ENCODE measurements around the gene THRB. TPM values are rescaled to one million over a fixed set of nuclear protein-coding genes. Genes with fewer than 3 reads are reported as not detected.

The THRB gene
- polyA plus RNA-seq, 1 of the 3 experiments (the other 2 are of a cell fraction): 0.02 TPM

GRCh38 chr3:24199300-24199699 lies 295.4 kb downstream of the THRB start:
- ChIA-PET POLR2A (interaction anchor here (2.0 kb wide), 1 partner anchor 282 kb away, joined by 9 read pairs; the partner anchor contains the start of genes NKIRAS1 and RPL15), CTCF (interaction anchor here (1.2 to 2.3 kb wide), 4 partner anchors 8 to 39 kb away, joined by 4 to 8 read pairs (median 6); no protein-coding TSS in a partner anchor)
- Histone ChIP-seq H3K9ac (no peak overlapping the region), H3K27me3 (ENCODE audit: insufficient read depth) (no peaks in the 10 kb centered on the region), H3K4me3 (ENCODE audit: low read depth in 2 of 2, low read length in 1 of 2) (no peak overlapping the region), H4K20me1 (ENCODE audit: insufficient read depth) (no peaks in the 10 kb centered on the region), H3K4me1 (ENCODE audit: control insufficient read depth in 1 of 2, insufficient read depth in 2 of 2, low read depth in 1 of 2, low read length in 1 of 2) (peaks cover 8 to 34% of the 10 kb centered on the region in 2 experiments; a peak in 3 of 4 replicates), H3K9me2 (no peaks in the 10 kb centered on the region), H3K36me3 (replicated peaks in 1 of 2; ENCODE audit: control insufficient read depth in 1 of 2, insufficient read depth in 2 of 2, low read length in 1 of 2) (no peaks in the 10 kb centered on the region), H3K79me2 (ENCODE audit: insufficient read depth) (no peaks in the 10 kb centered on the region), H2AFZ (ENCODE audit: low read depth) (no peak overlapping the region), H3K4me2 (no peak overlapping the region), H3K9me3 (no peaks in the 10 kb centered on the region), H3K27ac (ENCODE audit: low read depth in 2 of 2, low read length in 1 of 2) (peak overlapping the region; percentile 58 to 98; a peak in 3 of 4 replicates), H3F3A (replicated peaks; ENCODE audit: insufficient read depth) (peaks cover 12% of the 10 kb centered on the region)
- WGBS (ENCODE audit: low lambda C conversion rate): 62% methylated on average over 2 of the region's 2 CpGs
- TF ChIP-seq SMC3 (IDR thresholded peaks at IDR 0.05; ENCODE audit: low read depth, low read length) (no peak), ELF1 (IDR thresholded peaks at IDR 0.05) (no peak), RFX5 (IDR thresholded peaks at IDR 0.05; ENCODE audit: low read length) (no peak), MAX (IDR thresholded peaks at IDR 0.05; ENCODE audit: low read depth) (no peak), CTCF (IDR thresholded peaks at IDR 0.05) (no peak), RCOR1 (IDR thresholded peaks at IDR 0.05; ENCODE audit: low read length) (peak; percentile 70), TCF12 (IDR thresholded peaks at IDR 0.05) (no peak), RAD21 (IDR thresholded peaks at IDR 0.05; ENCODE audit: low read length) (no peak; the same call in 1 of the 2 replicates), GABPA (IDR thresholded peaks at IDR 0.05; ENCODE audit: low read depth) (no peak), EP300 (IDR thresholded peaks at IDR 0.05; ENCODE audit: borderline replicate concordance in 1 of 2, low read depth in 1 of 2, low read length in 1 of 2) (peak in 1 of 2 experiments; percentile 73; a peak in 2 of 4 replicates), USF2 (IDR thresholded peaks at IDR 0.05; ENCODE audit: borderline replicate concordance, low read depth, low read length) (no peak), POLR2AphosphoS5 (IDR thresholded peaks at IDR 0.05; ENCODE audit: low read depth, low read length) (no peak), MXI1 (IDR thresholded peaks at IDR 0.05; ENCODE audit: low read depth, low read length) (no peak; the same call in 1 of the 2 replicates), TAF1 (IDR thresholded peaks at IDR 0.05; ENCODE audit: borderline replicate concordance, low read depth, low read length) (no peak), RXRA (IDR thresholded peaks at IDR 0.05; ENCODE audit: borderline replicate concordance, low read depth) (no peak), NFIC (IDR thresholded peaks at IDR 0.05; ENCODE audit: borderline replicate concordance) (no peak), JUND (IDR thresholded peaks at IDR 0.05) (no peak), FOXJ3 (CRISPR knock-in tag; IDR thresholded peaks at IDR 0.05) (peak; percentile 48; the same call in 1 of the 2 replicates), FOSL2 (IDR thresholded peaks at IDR 0.05; ENCODE audit: borderline replicate concordance, low read depth) (no peak), CHD2 (IDR thresholded peaks at IDR 0.05; ENCODE audit: low read length, partially characterized antibody) (no peak), GATA2 (CRISPR knock-in tag; IDR thresholded peaks at IDR 0.05) (peak; percentile 87), TEAD4 (IDR thresholded peaks at IDR 0.05; ENCODE audit: borderline replicate concordance, insufficient read depth) (no peak), USF1 (IDR thresholded peaks at IDR 0.05; ENCODE audit: borderline replicate concordance, low read depth) (no peak), PBX3 (IDR thresholded peaks at IDR 0.05) (no peak), NRF1 (IDR thresholded peaks at IDR 0.05; ENCODE audit: low read depth, low read length) (no peak)
- peak; percentile 24 for DNase-seq
